ENCODE measurements around the gene SLC28A3. TPM values are rescaled to one million over a fixed set of nuclear protein-coding genes. Genes with fewer than 3 reads are reported as not detected.

Gene SLC28A3
- total RNA-seq, 1 donor from 2014 or later: 0.35 TPM

- no peaks in the 10 kb centered on the region for H3K27me3 Mint-ChIP-seq (ENCODE audit: low read depth)
- H3K36me3 Mint-ChIP-seq (ENCODE audit: low read depth): no peaks in the 10 kb centered on the region
- H3K9me3 Mint-ChIP-seq (ENCODE audit: low read depth): no peaks in the 10 kb centered on the region
- no peak for DNase-seq (ENCODE audit: low spot score)
- H3K4me3 Mint-ChIP-seq (ENCODE audit: unreplicated experiment): no peak overlapping the region
- H3K27ac Mint-ChIP-seq (ENCODE audit: unreplicated experiment): no peak overlapping the region
- peaks cover 10% of the 10 kb centered on the region for H3K4me1 Mint-ChIP-seq (ENCODE audit: low read depth)
- TF ChIP-seq CTCF (IDR thresholded peaks at IDR 0.05): no peak
These were observed 3.3 kb downstream of the SLC28A3 start for GRCh38 chr9:84337252-84337651.

GRCh38 chr9:84331119-84331809 lies 9.3 kb downstream of the SLC28A3 start:
- Mint-ChIP-seq H3K27ac (ENCODE audit: unreplicated experiment) (no peak overlapping the region), H3K4me3 (ENCODE audit: unreplicated experiment) (no peak overlapping the region), H3K4me1 (ENCODE audit: low read depth) (peaks cover 13% of the 10 kb centered on the region), H3K27me3 (ENCODE audit: low read depth) (no peaks in the 10 kb centered on the region), H3K9me3 (ENCODE audit: low read depth) (peaks cover 12% of the 10 kb centered on the region), H3K36me3 (ENCODE audit: low read depth) (peaks cover 5% of the 10 kb centered on the region)
- TF ChIP-seq CTCF (IDR thresholded peaks at IDR 0.05): no peak
- no peak for DNase-seq (ENCODE audit: low spot score)

GRCh38 chr9:84330246-84330645 lies 10.3 kb downstream of the SLC28A3 start:
- DNase-seq (ENCODE audit: low spot score): no peak

GRCh38 chr9:84327184-84327583 lies 13.4 kb downstream of the SLC28A3 start:
- H3K36me3 Mint-ChIP-seq (ENCODE audit: low read depth): peaks cover 5% of the 10 kb centered on the region
- peak overlapping the region; percentile 57 for H3K27ac Mint-ChIP-seq (ENCODE audit: unreplicated experiment)
- H3K9me3 Mint-ChIP-seq (ENCODE audit: low read depth): peaks cover 12% of the 10 kb centered on the region
- no peak for TF ChIP-seq CTCF (IDR thresholded peaks at IDR 0.05)
- H3K4me3 Mint-ChIP-seq (ENCODE audit: unreplicated experiment): no peak overlapping the region
- no peaks in the 10 kb centered on the region for H3K27me3 Mint-ChIP-seq (ENCODE audit: low read depth)
- peaks cover 32% of the 10 kb centered on the region for H3K4me1 Mint-ChIP-seq (ENCODE audit: low read depth)
- no peak for DNase-seq (ENCODE audit: low spot score)

More at GRCh38 chr9:84330246-84330645, 10.3 kb downstream of the SLC28A3 start:
- TF ChIP-seq CTCF (IDR thresholded peaks at IDR 0.05): no peak
- Mint-ChIP-seq H3K4me3 (ENCODE audit: unreplicated experiment) (no peak overlapping the region), H3K36me3 (ENCODE audit: low read depth) (peaks cover 5% of the 10 kb centered on the region), H3K9me3 (ENCODE audit: low read depth) (peaks cover 12% of the 10 kb centered on the region), H3K4me1 (ENCODE audit: low read depth) (peaks cover 13% of the 10 kb centered on the region), H3K27ac (ENCODE audit: unreplicated experiment) (no peak overlapping the region), H3K27me3 (ENCODE audit: low read depth) (no peaks in the 10 kb centered on the region)

GRCh38 chr9:84325347-84325973 lies 15.1 kb downstream of the SLC28A3 start:
- Mint-ChIP-seq H3K4me3 (ENCODE audit: unreplicated experiment) (no peak overlapping the region), H3K9me3 (ENCODE audit: low read depth) (peaks cover 12% of the 10 kb centered on the region), H3K36me3 (ENCODE audit: low read depth) (peaks cover 5% of the 10 kb centered on the region), H3K27ac (ENCODE audit: unreplicated experiment) (no peak overlapping the region), H3K27me3 (ENCODE audit: low read depth) (no peaks in the 10 kb centered on the region), H3K4me1 (ENCODE audit: low read depth) (peaks cover 26% of the 10 kb centered on the region)
- no peak for TF ChIP-seq CTCF (IDR thresholded peaks at IDR 0.05)
- DNase-seq (ENCODE audit: low spot score): no peak

All from chondrocyte (in vitro differentiated cells).